ENCODE measurements around the gene CFAP54.
A peak's percentile ranks its signal among the peaks of the same experiment; 100 is the strongest.

CFAP54 gene

GRCh38 chr12:96846293-96846692 is 356.9 kb downstream of the CFAP54 start:
- DNase-seq, result no peak

- no peak for DNase-seq
These were observed 361.3 kb downstream of the CFAP54 start for GRCh38 chr12:96850676-96851075.

DNA sequence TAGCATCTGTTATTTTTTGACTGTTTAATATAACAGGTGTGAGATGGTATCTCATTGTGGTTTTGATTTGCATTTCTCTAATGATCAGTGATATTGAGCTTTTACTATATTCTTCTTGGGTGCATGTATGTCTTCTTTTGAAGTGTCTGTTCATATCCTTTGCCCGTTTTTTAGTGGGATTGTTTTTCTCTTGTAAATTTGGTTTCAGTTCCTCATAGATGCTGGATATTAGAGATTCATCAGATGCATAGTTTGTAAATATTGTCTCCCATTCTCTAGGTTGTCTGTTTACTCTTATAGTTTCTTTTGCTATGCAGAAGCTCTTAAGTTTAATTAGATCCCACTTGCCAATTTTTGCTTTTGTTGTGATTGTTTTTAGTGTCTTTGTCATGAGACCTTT is 368.8 kb downstream of the CFAP54 start:
- no peak for DNase-seq

DNA sequence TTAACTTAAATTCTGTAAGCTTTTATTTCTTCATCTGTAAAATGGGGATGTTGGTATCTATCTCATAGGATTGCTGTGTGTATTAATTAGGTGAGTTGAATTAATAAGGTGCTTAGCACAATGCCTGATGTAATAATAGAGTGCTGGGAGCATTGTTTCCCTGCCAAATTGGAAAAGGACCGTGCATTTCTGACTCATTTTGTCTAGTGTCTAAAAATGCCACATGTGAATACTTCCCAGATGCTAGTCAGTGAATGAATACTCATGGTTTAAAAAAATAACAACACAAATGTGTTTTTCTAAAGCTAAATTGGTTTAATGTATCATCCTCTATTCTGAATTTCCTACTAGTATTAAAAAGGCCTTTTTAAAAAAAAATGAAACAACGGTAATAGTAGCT is 372.3 kb downstream of the CFAP54 start:
- no peak for DNase-seq

DNA sequence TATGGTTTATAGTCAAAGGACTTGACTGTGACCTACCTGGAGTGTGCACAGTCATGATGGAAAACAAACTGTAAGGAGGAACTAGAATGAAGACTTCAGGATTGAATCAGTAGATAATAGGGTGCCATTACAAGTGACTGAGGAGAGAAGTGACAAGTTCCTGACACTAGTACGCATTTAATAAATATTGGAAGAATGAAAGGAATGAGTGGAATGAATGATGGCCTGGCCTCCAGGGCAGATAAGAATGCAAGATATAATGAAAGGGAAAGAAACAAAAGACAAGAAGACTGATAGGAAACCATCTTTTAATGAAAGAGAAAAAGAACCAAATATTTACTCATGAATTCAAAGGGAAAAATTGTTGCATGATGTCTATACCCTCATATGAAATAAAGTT is 372.9 kb downstream of the CFAP54 start:
- no peak for DNase-seq

DNA sequence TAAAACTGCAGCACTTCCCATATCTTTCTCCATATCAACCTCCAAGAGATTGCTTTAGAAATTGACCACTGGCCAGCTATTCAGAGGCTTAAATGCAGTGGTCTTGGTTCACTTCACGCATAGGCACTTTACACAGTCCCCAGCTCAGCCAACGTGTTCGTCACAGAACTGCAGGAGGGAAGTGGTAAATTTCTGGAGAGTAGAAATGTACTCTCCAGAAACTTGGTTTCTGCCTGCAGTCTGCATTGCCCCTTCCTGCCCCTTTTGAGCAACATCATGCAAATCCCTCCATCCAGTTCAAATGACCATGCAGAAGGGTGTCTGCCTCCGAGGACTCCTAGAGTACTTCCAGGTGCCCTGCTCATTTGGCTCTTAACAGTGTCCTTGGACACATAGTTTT is 375.0 kb downstream of the CFAP54 start:
- no peak for DNase-seq

GRCh38 chr12:96866801-96867590 is 377.6 kb downstream of the CFAP54 start:
- peak; percentile 1 for DNase-seq

DNA sequence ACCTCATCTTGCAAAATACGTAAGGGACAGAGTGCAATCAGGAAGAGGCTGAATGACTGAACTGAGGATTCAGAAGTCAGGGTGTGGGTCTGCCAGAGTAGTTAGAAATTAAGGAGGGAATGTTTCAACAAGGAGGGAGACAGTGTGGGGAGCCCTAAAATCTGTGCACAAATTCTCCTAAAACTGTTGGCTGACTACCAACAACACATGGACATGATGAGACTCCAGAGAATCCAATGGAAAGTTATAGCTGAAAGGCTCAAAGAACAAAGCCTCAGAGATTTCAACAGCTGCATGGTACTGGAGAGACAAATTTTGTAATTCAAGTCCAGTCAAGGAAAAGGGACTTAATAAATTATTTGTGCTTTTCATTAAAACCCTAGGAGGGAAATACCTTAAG is 381.6 kb downstream of the CFAP54 start:
- DNase-seq, result no peak

DNA sequence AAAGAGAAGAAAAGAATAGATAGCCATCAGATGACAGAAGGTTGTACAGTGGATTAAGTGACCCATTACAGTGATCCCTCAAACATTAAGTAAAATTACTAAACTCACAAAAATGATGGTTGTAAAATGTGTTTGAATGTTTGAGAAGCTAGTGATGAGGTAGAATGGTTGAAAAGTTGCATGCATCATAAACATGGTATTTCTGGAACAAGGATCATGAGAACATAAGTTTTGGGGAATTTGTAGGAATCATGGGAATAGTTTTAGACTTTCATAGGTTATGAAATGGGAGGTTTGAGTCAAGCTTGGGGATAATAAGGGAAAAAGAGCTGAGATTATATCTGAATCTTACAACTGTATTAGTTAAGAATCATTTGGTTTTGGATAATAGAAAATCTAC is 383.6 kb downstream of the CFAP54 start:
- DNase-seq, result no peak

DNA sequence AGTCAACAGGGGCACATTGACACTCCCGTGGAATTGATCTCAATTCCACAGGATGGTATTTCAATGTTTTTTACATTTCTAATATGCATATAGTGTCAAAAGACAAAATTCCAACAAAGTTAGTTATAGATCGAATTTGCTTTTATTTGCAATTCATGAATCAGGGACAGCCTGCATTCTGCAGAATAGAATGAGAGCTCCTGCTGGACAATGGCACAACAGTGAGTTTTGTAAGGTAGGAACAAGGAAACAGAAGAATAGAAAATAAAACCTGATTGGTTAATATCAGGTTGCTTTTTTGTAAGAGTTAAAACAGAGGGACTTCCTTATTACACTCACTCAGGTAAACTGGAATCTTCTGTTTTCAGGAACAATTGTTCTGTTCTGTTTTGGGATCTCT is 384.8 kb downstream of the CFAP54 start:
- DNase-seq, result no peak

DNA sequence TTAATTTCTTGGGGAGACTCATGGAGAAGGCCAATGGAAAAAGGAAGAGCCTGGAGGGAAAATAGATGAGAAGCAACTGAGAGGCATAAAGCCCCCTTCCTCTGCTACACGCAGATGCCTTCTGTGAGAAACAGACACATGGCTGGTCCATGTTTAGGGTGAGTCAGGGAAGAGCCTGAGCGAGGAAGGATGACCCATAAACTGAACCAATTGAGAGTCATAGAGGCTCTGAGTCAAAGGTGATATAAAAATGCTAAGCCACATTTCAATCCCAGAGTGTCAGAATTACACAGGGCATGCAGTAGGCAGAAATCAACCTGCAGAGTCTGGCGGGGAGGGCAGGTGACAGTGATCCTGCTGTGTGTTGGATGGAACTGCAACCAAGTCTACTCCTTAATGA is 387.6 kb downstream of the CFAP54 start:
- no peak for DNase-seq

DNA sequence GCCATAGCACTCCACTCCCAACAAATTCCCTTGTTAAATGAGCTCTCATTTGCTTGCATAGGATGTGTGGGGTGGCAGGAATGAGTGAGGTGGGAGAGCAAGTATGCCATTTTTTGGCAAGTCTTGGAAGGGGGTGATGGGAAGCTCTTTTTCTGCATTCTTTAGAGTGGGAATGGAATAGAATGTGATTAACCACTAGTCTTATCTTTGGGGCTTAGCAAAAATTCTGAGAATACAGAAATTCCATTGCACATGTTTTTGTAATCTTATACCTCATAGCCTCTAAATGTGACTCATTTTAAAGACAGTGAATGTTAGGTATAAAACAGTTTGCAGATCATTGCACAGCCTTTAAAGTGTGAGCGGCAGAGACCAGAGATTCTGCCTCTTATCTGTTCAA is 389.3 kb downstream of the CFAP54 start:
- no peak for DNase-seq

GRCh38 chr12:96879301-96879700 is 389.9 kb downstream of the CFAP54 start:
- no peak for DNase-seq

GRCh38 chr12:96880220-96880619 is 390.8 kb downstream of the CFAP54 start:
- no peak for DNase-seq

- DNase-seq, result no peak
These were observed 392.2 kb downstream of the CFAP54 start for GRCh38 chr12:96881608-96882007.

DNA sequence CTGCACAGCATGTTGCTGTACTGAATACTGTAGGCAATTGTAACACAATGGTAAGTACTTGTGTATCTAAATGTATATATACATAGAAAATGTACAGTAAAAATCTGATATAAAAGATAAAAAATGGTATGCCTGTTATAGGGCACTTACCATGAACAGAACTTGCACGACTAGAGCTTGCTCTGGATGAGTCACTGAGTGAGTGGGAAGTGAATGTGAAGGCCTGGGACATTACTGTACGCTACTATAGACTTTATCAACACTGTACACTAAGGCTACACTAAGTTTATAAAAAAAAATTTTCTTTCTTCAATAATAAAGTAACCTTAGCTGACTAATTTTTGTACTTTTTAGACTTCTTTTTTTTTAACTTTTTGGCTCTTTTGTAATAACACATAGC is 393.5 kb downstream of the CFAP54 start:
- DNase-seq, result no peak

- no peak for DNase-seq
These were observed 394.2 kb downstream of the CFAP54 start for GRCh38 chr12:96883571-96883970.

GRCh38 chr12:96886998-96887677 is 397.8 kb downstream of the CFAP54 start:
- no peak for DNase-seq

DNA sequence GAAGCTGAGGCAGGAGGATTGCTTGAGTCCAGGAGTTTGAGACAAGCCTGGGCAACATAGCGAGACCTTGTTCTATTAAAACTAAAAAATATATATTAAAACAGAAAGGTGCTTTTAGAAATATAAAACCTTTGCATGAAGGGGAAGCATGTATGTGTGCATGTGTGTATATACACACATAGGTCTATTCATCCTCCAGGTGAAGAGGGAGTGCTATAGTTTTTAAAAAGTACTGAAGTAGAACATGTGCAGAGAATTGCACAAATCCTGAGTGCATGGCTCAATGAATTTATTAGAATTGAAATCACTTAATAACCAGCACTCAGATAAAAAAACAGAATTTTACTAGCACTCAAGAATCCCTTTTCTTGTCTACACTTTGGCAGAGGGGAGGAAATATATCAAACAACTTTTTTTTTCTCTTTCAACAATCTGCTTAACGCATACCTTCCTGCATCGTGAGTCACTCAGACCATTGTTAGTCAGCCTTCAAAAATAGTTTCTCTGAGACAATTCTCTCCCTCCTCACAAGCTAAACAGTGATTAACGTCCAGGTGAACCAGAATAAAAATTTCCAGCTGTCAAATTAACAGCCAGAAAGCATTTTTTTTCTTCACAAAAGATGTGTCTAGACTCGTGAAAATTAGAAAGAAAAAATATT is 400.0 kb downstream of the CFAP54 start:
- DNase-seq, result no peak

- no peak for DNase-seq
These were observed 401.0 kb downstream of the CFAP54 start for GRCh38 chr12:96890331-96890730.

DNA sequence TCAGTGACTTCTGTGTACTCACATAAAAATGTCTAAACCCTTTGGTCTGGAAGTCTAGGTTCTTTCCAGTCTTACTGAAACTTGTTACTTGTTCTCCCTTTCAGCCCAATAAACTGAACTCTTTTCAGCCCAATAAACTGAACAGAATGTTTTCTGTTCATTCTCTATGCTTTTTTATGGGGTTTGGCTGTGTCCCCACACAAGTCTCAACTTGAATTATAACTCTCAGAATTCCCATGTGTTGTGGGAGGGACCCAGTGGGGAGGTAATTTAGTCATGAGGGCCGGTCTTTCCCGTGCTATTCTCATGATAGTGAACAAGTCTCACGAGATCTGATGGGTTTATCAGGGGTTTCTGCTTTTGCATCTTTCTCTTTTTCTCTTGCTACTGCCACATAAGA is 402.7 kb downstream of the CFAP54 start:
- DNase-seq, result no peak

DNA sequence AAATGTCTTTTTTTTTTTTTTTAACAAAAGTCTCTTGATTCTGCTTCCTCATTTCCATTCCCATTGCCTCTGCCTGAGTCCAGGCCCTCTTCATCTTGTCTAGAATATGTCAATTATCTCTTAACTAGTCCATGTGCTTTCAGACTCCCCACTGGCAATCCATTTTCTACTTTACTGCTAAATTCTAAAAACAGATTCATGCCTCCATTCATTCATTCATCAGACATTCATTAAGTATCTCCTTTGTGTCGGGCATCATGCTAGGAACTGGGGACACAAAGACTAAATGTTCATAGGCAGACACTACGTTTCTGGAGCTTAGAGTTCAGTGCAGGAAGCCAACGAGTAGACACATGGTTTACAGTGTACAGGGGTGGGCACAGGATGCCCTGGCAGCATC is 408.0 kb downstream of the CFAP54 start:
- DNase-seq, result no peak

DNA sequence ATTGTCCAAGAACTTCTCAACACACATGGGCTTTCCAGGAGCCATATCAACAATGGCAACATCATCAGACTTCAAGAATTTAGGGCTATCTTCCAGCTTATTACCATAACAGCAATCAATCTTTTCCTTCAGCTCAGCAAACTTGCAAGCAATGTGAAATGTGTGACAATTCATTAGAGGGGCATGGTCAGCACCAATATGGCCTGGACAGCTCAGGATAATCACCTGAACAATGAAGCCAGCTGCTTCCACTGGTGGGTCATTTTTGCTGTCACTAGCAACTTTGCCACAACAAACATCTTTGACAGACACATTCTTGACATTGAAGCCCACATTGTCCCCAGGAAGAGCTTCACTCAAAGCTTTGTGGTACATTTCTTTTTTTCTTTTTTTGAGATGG is 411.8 kb downstream of the CFAP54 start:
- DNase-seq, result no peak

DNA sequence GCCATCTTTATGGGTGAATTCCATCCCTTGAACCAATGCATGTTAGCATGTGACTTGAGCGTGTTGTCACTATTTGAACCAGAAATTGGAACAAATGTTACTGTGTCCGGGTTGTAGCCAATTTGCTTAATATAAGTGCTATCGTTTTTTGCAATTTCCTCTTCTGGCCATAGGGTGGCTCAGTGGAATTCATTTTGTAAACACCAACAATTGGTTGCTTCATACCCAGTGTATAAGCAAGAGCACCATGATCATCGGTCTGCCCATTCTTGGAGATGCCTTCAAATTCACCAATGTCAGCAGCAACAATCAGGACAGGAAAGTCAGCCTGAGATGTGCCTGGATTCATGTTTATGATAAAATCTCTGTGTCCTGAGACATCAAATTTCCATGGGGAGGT is 412.7 kb downstream of the CFAP54 start:
- DNase-seq, result no peak

Measured in NCI-H1092 treated with DMSO at 0.1 percent for 48 hours (cell line).